OCI-LY1 (cell line): ENCODE results near the gene STAG2.

Source experiments
- EZH2 ChIP-seq: fragments of 200-600 bp; sonication (generic), shearing (Covaris generic); IDR thresholded peaks from 2 replicates; pipeline ENCODE4 v1.8.0; 2017; ENCODE audit warnings: borderline replicate concordance, mixed run types, mild to moderate bottlenecking, antibody characterized with exemption, low read length, moderate library complexity, mixed read lengths
- TF ChIP-seq, protein P1 (sequence below): fragments of 200-600 bp; sonication (generic), shearing (Covaris generic); IDR thresholded peaks from 2 replicates; pipeline ENCODE4 v1.5.1; 2017; ENCODE audit warnings: mild to moderate bottlenecking, antibody characterized with exemption, low read length, moderate library complexity, mixed read lengths

DNA sequence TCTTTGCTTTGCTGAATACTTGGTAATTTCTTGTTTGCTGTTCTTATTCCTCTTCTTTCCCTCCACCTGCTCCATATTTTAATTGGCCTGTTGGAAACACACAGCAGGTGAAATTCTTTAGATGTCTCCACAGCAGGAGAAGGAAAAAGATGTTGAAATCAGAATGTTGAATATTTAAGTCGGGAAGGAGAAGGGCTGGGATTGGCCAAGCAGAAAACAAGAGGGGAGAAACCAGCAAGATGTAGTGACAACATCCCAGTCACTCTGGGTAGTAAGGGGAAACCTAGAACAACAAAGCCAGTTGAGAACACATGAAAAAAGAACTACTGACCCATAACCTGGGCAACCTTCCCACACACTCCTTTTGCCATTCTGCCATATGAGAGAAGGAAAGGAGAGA, 37.3 kb upstream of the STAG2 start:
- TF ChIP-seq, protein P1, sequence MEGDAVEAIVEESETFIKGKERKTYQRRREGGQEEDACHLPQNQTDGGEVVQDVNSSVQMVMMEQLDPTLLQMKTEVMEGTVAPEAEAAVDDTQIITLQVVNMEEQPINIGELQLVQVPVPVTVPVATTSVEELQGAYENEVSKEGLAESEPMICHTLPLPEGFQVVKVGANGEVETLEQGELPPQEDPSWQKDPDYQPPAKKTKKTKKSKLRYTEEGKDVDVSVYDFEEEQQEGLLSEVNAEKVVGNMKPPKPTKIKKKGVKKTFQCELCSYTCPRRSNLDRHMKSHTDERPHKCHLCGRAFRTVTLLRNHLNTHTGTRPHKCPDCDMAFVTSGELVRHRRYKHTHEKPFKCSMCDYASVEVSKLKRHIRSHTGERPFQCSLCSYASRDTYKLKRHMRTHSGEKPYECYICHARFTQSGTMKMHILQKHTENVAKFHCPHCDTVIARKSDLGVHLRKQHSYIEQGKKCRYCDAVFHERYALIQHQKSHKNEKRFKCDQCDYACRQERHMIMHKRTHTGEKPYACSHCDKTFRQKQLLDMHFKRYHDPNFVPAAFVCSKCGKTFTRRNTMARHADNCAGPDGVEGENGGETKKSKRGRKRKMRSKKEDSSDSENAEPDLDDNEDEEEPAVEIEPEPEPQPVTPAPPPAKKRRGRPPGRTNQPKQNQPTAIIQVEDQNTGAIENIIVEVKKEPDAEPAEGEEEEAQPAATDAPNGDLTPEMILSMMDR, result no peak
- no peak for TF ChIP-seq EZH2
